GM21576 (cell line): ENCODE data around the gene WARS2.
"Not testable (repeated sequence)": the region's sequence is repeated elsewhere in the genome, so short reads cannot be mapped to it uniquely, and the experiment has no call there.

Experiments used
- ATAC-seq: cut with Tn5 transposase; IDR thresholded peaks from one replicate; pipeline ENCODE4 v1.9.1; 2021; ENCODE audit warnings: mild to moderate bottlenecking, moderate library complexity; ENCODE audit not compliant: unreplicated experiment

The WARS2 gene

DNA sequence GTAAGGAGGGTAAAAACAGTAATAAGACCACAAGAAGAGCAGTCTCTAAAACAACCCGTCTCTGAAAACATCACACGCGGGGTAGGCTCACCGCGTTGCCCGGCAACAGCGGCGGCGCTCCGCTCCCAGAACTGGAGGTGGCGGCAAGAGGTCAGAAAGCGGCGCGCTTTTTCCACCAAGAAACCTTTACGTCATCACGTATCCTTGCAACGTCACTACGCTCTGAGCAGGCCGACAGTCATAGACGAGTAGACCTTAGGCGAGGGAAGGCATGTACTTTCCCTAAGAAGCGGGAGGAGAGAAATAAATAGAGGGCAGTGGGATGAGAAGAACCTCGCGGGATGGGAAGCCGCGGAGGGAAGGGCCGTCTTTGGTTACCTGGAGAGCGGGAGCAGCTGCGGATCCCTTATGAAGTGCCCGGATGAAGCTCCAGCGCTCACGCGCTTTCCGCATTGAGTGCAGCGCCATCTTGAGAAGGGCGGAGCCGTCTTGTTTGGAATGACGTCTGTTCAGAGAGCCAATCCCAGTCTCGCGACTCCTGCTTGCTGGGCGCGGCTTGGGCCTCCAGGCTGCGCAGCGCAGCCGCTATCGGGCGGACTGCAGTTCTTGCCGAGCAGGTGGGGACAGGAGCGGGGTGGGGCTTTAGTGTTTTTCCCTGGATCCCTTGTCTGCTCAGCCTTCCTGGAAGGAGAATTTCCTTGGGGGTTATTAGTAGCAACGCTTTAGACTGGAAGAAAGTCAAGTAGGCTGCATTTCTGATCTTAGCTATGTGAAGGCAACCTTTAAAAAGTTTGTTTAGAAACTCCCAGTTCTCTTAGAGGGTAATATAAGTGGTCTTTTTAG lies at the start of gene WARS2:
Gene WARS2, minus strand, starts transcription at position 477 of the 843 bp plus-strand sequence. Its CDS starts 9 bp downstream, at position 468.
- peak; percentile 95 for ATAC-seq

DNA sequence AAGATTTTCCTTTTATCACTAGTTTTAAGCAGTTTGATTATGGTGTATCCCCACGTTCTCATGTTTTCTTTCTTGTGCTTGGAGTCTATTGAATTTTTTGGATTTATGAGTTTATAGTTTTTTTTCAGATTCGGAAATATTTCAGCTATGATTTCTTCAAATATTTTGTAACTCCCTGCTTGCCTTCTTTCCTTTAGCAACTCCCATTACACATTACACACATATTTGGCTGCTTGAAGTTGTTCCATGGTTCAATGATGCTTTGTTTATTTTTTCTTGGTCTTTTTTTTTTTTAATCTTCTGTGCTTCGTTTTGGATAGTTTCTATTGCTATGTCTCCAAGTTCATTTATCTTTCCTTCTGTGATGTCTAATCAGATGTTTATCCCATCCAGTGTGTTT lies 48.5 kb upstream of the WARS2 start:
- ATAC-seq = no peak

DNA sequence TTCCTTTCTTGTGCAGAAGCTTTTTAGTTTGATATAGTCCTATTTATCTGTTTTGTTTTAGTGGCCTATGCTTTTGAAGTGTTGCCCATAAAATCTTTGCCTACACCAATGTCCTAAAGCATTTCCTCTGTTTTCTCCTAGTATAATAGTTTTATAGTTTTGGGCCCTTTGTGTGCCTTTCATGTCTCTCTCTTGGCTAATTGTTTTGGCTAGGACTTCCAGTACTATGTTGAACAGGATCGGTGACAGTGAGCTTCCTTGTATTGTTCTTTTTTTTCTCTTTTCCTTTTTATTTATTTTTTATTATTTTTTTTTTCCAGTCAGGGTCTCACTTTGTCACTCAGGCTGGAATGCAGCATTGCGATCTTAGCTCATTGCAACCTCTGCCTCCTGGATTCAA lies 47.0 kb upstream of the WARS2 start:
- ATAC-seq = no peak

DNA sequence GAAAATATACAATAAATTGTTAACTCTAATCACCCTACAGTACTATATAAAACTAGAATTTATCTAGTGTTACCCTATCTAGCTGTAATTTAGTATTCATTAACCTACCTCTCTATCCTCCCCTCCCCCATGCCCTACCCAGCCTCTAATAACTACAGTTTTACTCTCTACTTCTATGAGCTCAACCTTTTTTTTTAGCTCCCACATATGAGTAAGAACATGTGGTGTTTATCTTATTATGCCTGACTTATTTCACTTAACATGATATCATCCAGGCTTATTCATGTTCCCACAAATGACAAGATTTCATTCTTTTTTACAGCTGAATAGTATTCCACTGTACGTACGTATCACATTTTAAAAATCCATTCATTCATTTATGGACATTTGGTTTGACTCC lies 46.0 kb upstream of the WARS2 start:
- no peak for ATAC-seq

DNA sequence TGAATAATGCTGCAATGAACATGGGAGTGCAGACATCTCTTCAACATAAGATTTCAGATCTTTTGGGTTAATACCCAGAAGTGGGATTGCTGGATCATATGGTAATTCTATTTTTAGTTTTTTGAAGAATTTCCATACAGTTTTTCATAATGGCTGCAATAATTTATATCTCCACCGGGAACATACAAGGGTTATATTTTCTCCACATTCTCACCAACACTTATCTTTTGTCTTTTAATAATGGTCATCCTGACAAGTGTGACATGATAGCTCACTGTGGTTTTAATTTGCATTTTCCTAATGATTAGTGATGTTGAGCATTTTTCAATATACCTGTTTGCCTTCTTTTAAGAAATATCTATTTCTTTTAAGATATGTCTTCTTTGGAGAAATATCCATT lies 44.5 kb upstream of the WARS2 start:
- no peak for ATAC-seq

DNA sequence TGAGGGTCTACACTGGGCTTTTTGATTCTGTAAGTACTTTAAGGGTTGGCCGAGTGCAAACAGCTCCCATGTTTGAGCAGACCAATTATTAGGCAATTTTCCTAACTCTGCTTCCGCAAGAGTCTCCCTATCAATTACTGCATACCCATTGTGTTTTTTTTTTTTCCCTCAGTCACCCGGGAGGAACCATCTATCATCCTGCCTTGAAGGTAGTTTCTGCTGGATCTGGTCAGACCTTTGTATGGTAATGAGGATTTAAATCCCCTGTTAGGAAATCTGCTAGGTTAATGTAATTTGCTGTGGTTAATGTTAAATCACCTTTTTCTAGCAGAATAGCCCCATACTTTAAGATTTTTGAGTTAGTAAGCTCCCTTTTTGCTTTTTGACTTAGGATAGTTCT lies 40.8 kb upstream of the WARS2 start:
- no peak for ATAC-seq

DNA sequence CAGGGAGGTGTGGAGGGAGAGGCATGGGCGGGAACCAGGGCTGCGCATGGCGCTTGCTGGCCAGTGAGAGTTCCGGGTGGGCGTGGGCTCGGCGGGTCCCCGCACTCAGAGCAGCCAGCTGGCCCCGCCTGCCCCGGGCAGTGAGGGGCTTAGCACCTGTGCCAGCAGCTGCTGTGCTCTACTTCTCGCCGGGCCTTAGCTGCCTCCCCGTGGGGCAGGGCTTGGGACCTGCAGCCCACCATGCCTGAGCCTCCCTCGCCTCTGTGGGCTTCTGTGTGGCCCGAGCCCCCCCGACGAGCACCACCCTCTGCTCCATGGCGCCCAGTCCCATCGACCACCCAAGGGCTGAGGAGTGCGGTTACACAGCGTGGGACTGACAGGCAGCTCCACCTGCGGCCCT lies 38.6 kb upstream of the WARS2 start:
- ATAC-seq = no peak

DNA sequence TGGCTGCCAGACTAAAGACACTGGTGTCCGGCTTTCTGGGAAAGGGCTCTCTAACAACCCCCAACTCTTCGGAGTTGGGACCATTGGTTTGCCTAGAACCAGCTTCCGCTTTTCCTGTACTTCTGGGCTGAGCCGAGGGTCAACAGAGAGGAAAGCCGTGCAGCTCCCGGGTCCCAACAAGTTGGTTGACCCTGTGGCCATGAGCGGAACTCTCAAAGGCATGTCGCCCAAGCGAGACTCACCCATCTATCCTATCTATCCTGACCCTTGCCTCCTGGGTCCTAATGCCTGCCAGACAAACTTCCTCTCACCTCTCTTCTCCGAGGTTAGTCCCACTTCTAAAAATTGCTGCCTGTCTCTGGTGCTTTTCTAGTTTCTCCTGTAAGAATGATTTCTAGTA lies 32.5 kb upstream of the WARS2 start:
- not testable (repeated sequence) for ATAC-seq

DNA sequence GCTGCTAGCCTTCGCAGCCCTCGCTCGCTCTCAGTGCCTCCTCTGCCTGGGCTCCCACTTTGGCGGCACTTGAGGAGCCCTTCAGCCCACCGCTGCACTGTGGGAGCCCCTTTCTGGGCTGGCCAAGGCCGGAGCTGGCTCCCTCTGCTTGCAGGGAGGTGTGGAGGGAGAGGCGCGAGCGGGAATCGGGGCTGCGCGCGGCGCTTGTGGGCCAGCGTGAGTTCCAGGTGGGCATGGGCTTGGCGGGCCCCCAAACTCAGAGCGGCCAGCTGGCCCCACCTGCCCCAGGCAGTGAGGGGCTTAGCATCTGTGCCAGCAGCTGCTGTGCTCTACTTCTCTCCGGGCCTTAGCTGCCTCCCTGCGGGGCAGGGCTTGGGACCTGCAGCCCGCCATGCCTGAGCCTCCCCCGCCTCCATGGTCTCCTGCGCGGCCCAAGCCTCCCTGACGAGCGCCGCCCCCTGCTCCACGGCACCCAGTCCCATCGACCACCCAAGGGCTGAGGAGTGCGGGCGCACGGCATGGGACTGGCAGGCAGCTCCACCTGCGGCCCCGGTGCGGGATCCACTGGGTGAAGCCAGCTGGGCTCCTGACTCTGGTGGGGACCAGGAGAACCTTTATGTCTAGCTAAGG lies 31.0 kb upstream of the WARS2 start:
- ATAC-seq = not testable (repeated sequence)

DNA sequence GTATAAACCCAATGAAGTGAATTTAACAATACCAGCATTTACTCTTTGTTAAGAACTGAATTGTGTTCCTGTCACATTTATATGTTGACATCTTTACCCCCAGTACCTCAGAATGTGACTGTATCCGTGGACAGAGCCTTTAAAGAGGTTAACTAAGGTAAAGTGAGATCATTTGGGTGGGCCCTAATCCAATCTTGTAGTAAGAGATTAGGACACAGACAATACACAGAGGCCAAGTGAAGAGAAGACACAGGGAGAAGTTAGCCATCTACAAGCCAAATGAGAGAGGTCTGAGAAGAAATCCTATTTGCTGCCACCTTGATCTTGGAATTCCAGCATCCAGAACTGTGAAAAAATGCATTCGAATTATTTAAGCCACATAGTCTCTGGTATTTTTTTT lies 22.9 kb upstream of the WARS2 start:
- ATAC-seq = no peak

DNA sequence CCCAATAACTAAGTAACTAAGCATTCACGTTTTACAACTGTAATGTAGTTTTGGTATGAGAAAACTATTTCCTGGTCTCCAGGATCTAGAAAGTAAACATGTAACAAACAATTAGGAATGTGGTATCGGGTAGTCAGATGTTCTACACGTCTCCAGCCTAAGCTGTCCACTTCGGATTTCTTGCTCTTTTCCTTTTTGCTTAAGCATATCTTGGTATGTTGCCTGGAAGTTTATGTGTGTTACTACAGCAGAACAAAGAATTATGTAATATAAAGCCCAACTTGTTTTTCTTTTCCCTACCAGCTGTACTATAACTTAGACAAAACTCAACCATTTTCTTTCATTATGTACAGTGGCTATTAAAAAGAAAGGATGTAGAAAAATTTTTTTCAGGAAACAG lies 20.4 kb upstream of the WARS2 start:
- no peak for ATAC-seq

DNA sequence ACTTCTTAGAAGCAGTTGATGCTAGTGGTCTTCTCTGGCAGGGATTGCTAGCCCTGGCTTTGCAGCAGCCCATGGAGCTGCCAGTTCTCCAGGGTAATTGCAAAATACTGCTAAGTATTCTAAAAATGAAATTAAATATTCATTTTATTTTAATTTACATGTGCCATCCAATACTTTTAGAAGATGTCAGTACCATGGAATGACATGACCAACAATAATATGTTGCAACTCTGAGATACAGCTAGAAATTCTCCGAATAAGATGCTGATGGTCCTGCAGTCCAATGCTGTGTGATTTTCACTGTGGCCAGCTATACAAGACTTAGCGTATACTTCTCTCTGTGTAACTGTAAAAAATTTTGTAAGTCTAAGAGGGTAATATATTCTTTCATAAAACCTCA lies 20.0 kb upstream of the WARS2 start:
- ATAC-seq = no peak

DNA sequence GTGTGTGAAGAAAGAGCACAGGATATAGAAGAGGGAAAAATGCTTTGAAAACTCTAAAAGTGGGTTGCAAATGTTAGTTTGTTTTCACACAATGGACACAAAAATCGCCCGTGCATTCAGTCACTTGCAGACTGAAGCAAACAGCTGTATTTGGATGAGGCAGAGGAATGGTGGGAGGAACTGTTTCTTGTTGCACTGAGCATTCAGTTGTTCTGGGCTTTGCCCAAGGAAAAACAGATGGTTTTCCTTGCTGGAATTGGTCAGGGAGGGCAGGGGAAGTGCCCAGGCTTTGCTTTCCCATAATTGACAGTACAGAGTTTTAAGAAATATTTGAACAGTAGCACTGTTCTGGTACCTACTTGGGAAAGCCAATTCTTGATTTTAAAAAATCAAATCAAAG lies 19.5 kb upstream of the WARS2 start:
- no peak for ATAC-seq

DNA sequence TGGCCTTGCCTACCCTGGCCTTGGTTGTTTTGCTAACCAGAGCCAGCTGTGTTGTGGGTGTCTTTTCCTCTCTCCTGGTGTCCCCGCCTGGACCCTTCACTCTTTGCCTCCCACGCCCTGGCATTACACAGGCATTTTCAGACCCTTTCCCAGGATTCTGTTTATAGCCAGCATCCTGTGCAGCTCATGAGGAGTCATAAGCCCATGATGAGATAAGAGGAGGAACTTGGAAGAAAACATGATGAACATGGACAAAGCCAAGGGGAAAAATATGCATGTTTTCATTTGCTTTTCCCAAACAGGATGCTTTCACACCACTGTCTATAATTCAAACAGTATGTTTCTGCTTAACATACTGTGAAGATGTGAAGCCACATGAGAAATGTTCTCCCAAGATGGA lies 18.7 kb upstream of the WARS2 start:
- no peak for ATAC-seq

DNA sequence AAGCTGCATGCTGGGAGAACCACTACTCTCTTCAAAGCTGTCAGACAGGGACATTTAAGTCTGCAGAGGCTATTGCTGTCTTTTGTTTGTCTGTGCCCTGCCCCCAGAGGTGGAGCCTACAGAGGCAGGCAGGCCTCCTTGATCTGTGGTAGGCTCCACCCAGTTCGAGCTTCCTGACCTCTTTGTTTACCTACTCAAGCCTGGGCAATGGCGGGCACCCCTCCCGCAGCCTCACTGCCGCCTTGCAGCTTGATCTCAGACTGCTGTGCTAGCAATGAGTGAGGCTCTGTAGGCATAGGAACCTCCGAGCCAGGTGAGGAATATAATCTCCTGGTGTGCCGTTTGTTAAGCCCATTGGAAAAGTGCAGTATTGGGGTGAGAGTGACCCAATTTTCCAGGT lies 16.3 kb upstream of the WARS2 start:
- not testable (repeated sequence) for ATAC-seq

DNA sequence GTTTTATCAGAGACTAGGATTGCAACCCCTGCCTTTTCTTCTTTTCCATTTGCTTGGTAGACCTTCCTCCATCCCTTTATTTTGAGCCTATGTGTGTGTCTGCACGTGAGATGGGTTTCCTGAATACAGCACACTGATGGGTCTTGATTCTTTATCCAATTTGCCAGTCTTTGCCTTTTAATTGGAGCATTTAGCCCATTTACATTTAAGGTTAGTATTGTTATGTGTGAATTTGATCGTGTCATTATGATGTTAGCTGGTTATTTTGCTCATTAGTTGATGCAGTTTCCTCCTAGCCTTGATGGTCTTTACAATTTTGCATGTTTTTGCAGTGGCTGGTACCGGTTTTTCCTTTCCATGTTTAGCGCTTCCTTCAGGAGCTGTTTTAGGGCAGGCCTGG lies 14.6 kb upstream of the WARS2 start:
- not testable (repeated sequence) for ATAC-seq

DNA sequence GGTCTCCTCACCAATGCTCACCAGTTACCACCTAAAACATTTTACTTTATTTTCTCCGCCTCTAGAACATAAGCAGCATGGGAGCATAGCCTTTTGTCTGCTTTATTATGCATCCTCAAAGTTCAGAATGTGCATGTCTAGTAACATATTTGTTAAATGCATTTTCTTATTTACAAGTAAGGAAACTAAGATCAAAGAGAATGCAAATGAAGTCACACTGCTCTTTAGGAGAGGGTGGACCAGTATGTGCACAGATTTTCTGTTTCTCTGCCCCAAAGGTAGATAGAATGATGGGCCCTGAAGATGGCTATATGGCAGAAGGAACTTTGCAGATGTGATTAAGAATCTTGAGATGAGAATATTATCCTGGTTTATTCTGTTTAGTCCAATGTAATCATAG lies 9.7 kb upstream of the WARS2 start:
- no peak for ATAC-seq

DNA sequence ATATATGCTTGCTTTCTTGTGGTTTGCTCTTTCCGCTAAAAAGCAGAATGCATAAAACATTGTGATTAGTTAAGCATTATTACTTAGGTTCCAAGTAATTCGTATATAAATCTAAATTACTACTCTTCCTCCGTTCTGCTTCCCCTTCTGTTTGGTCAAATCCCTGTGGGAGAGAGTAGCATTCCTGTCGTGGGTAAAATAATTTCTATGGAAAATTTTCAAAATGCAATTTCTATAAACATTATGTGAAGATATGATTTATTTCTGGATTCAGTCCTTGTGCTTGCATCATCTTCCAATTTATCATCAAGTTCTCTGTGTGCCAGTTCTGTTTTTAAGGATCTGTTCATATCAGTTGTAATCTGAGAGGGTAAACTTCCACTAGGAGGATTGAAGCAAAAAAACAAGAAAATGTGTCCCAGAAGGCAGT lies 7.2 kb upstream of the WARS2 start:
- ATAC-seq = no peak

DNA sequence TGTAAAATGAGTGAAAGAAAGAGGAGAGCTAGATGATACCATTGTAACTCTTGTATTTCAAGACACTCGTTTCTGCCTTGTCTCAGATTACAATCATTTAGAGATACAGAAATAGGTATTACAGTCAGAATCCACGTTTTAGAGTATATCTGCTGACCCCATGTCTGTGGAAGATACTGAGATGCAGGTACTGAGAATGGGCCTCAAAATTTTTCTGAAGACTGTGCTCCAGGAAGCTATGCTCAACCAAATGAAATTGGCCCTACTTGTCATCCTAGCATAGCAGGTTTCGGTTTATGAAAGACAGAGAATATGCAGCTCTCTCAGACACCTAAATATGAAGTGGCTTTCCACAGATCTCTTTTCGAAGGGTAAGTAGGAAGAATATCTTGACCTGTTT lies 6.0 kb upstream of the WARS2 start:
- no peak for ATAC-seq

DNA sequence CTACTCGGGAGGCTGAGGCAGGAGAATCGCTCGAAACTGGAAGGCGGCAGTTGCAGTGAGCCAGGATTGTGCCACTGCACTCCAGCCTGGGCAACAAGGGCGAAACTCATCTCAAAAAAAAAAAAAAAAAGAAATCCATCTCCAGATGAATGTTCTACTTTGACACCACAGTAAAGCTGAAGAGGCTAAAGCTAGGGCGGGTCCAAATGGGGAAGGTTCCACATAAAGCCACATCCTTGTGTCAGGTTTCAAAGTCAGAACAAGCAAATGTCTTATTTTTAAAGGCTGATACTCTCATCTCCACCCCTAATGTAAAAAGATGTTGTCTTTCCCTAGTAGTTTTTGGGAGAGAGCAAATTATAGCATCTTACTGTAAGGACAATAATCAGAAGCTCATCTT lies 4.4 kb upstream of the WARS2 start:
- no peak for ATAC-seq

DNA sequence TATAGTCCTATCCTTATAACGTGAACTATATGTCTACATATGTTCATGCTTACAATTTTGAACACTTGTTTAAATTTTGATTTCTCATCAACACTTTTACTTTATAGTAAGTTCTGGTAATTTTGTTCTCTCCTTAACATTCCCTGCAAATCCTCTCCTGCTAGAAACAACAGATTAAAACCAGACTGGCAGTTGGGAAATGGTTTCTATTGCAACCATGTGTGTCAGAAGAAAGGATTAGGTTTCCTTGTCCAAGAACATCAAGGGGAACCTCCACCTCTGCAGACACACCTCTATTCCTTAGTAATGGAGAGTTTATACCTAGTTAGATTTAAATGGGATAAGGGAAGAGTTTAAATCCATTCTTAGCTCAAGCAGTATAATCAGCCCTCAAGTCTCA lies 3.3 kb upstream of the WARS2 start:
- ATAC-seq = no peak

DNA sequence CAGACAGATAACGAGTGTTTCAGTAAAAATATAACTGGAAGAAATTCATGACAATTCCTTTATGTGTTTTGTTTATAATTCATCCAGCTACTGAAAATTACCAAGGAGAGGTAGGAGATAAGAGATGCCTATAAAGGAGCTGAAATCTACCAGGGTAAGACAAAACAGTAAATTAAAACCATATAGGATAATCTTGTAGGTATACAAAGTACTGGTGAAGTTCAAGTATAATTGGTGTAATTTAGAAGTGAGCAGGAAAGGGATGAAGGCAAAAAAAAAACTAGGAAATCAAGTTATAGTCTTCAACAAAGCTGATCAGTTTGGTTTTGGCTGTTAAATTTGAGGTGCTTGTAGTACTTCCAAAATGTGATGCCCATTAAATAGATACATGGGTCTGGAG lies 1.2 kb upstream of the WARS2 start:
- no peak for ATAC-seq

DNA sequence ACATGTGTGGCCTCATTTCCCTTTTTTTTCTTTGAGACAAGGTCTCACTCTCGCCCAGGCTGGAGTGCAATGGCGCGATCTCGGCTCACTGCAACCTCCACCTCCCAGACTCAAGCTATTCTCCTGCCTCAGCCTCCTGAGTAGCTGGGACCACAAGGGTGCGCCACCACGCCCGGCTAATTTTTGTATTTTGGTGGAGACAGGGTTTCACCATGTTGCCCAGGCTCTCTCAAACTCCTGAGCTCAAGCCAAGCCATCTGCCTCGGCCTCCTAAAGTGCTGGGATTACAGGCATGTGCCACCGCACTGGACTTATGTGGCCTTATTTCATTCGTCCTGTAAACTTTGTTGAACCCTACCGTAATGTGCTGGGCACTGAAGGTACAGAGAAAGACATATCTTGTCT lies 569 bp upstream of the WARS2 start:
- no peak for ATAC-seq
